ENCODE data around the gene SUMF1.

The SUMF1 gene

DNA sequence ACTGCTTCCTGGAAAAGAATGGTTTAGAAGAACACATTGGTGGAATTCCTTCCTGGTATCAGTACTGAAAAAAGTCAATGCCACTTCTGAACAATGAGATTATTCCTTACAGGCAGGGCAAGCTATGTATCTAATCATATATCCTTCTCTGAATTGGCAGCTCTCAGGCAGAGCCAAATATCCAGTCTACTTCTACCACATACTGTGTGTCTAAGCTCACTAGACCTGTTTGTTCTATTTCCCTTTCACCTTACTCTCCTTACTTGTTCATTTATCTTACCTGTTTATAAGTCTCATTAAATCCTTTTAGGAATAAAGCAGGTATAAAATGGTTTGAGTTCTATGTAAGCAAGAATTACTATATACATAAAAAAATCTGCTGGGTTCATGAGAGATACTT, 155.6 kb downstream of the SUMF1 start:
- H3K4me3 ChIP-seq (ENCODE audit: low read depth, low read length) = no peak overlapping the region
- TF ChIP-seq, protein P1, sequence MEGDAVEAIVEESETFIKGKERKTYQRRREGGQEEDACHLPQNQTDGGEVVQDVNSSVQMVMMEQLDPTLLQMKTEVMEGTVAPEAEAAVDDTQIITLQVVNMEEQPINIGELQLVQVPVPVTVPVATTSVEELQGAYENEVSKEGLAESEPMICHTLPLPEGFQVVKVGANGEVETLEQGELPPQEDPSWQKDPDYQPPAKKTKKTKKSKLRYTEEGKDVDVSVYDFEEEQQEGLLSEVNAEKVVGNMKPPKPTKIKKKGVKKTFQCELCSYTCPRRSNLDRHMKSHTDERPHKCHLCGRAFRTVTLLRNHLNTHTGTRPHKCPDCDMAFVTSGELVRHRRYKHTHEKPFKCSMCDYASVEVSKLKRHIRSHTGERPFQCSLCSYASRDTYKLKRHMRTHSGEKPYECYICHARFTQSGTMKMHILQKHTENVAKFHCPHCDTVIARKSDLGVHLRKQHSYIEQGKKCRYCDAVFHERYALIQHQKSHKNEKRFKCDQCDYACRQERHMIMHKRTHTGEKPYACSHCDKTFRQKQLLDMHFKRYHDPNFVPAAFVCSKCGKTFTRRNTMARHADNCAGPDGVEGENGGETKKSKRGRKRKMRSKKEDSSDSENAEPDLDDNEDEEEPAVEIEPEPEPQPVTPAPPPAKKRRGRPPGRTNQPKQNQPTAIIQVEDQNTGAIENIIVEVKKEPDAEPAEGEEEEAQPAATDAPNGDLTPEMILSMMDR (IDR thresholded peaks at IDR 0.05; ENCODE audit: low read depth, low read length) = no peak

Data from WI38 (cell line).